Large intestine (tissue), 3 donors: ENCODE data around the gene PROSER2. TPM values are rescaled to one million over a fixed set of nuclear protein-coding genes. Genes with fewer than 3 reads are reported as not detected.

Source experiments
- DNase-seq, 2 donors: peaks; one replicate each; pipeline versions ENCODE4 v3.0.0 to v3.0.0-alpha.2; 2013
- H3K27ac ChIP-seq: one replicate; pipeline ENCODE4 v1.5.1; 2013; ENCODE audit warnings: low read length
- H3K27me3 ChIP-seq: 2 replicates; pipeline ENCODE4 v1.6.1; 2013; ENCODE audit warnings: low read length; ENCODE audit not compliant: control insufficient read depth, insufficient read depth
- H3K36me3 ChIP-seq: 2 replicates; pipeline ENCODE4 v1.6.1; 2013; ENCODE audit warnings: low read length; ENCODE audit not compliant: control insufficient read depth, insufficient read depth
- H3K4me1 ChIP-seq: one replicate; pipeline ENCODE4 v1.6.1; 2013; ENCODE audit warnings: low read length; ENCODE audit not compliant: control insufficient read depth, insufficient read depth
- H3K4me3 ChIP-seq: one replicate; pipeline ENCODE4 v1.5.1; 2013; ENCODE audit warnings: low read length
- H3K9me3 ChIP-seq: one replicate; pipeline ENCODE4 v1.6.1; 2013; ENCODE audit warnings: mild to moderate bottlenecking, low read depth, low read length, moderate library complexity; ENCODE audit not compliant: control insufficient read depth
- WGBS: methylation state at CpG from one replicate; pipeline ENCODE4 v1.1.5; 2013; ENCODE audit warnings: low lambda C conversion rate; ENCODE audit not compliant: insufficient coverage; 5-methylcytosine and 5-hydroxymethylcytosine counted together
- polyA plus RNA-seq: library from polyadenylated mRNA; unstranded; fragments of 120-200 nt; gene quantifications from one replicate; pipeline ENCODE4 v1.2.1, GENCODE V29; 2013

The PROSER2 gene
- polyA plus RNA-seq, 1 donor: 6.7 TPM

- DNase-seq: no peak
- Histone ChIP-seq H3K4me1 (no peaks in the 10 kb centered on the region), H3K36me3 (no peaks in the 10 kb centered on the region), H3K4me3 (no peak overlapping the region), H3K27ac (no peak overlapping the region), H3K9me3 (no peaks in the 10 kb centered on the region), H3K27me3 (peaks cover 5% of the 10 kb centered on the region)
- WGBS: no CpG with 5 or more reads among the region's 10 CpGs
Observed at GRCh38 chr10:11787846-11788245, 35.3 kb upstream of the PROSER2 start.

- Histone ChIP-seq H3K27me3 (peaks cover 5% of the 10 kb centered on the region), H3K4me1 (peaks cover 7% of the 10 kb centered on the region), H3K4me3 (no peak overlapping the region), H3K36me3 (no peaks in the 10 kb centered on the region), H3K27ac (no peak overlapping the region), H3K9me3 (no peaks in the 10 kb centered on the region)
- DNase-seq: no peak
- WGBS: 86% methylated on average over 1 of the region's 2 CpGs
Observed at GRCh38 chr10:11789306-11789705, 33.9 kb upstream of the PROSER2 start.

GRCh38 chr10:11789956-11790355 lies 33.2 kb upstream of the PROSER2 start:
- Histone ChIP-seq H3K9me3 (no peaks in the 10 kb centered on the region), H3K27ac (no peak overlapping the region), H3K4me1 (peaks cover 11% of the 10 kb centered on the region), H3K4me3 (no peak overlapping the region), H3K36me3 (no peaks in the 10 kb centered on the region), H3K27me3 (peaks cover 5% of the 10 kb centered on the region)
- no CpG with 5 or more reads among the region's 8 CpGs for WGBS
- no peak for DNase-seq

GRCh38 chr10:11793762-11794479 lies 29.2 kb upstream of the PROSER2 start:
- H3K27me3 ChIP-seq: no peaks in the 10 kb centered on the region
- DNase-seq: peak; percentile 68 to 71
- H3K36me3 ChIP-seq: no peaks in the 10 kb centered on the region
- H3K4me1 ChIP-seq: peaks cover 14% of the 10 kb centered on the region
- H3K9me3 ChIP-seq: no peaks in the 10 kb centered on the region
- no peak overlapping the region for H3K4me3 ChIP-seq
- no CpG with 5 or more reads among the region's 12 CpGs for WGBS
- H3K27ac ChIP-seq: peak overlapping the region; percentile 87

- WGBS: no CpG with 5 or more reads among the region's 5 CpGs
- Histone ChIP-seq H3K27me3 (no peaks in the 10 kb centered on the region), H3K4me3 (no peak overlapping the region), H3K27ac (peak overlapping the region; percentile 87), H3K9me3 (no peaks in the 10 kb centered on the region), H3K4me1 (peaks cover 14% of the 10 kb centered on the region), H3K36me3 (no peaks in the 10 kb centered on the region)
- DNase-seq: peak; percentile 39 to 52
Observed at GRCh38 chr10:11794566-11794965, 28.6 kb upstream of the PROSER2 start.

GRCh38 chr10:11795101-11795920 lies 27.8 kb upstream of the PROSER2 start:
- Histone ChIP-seq H3K36me3 (no peaks in the 10 kb centered on the region), H3K4me1 (peaks cover 14% of the 10 kb centered on the region), H3K4me3 (no peak overlapping the region), H3K27ac (peak overlapping the region; percentile 87), H3K27me3 (no peaks in the 10 kb centered on the region), H3K9me3 (no peaks in the 10 kb centered on the region)
- WGBS: 100% methylated on average over 2 of the region's 25 CpGs
- no peak for DNase-seq

- DNase-seq: no peak
- Histone ChIP-seq H3K36me3 (no peaks in the 10 kb centered on the region), H3K4me1 (peaks cover 14% of the 10 kb centered on the region), H3K9me3 (no peaks in the 10 kb centered on the region), H3K27ac (no peak overlapping the region), H3K27me3 (no peaks in the 10 kb centered on the region), H3K4me3 (no peak overlapping the region)
- no CpG with 5 or more reads among the region's 2 CpGs for WGBS
Observed at GRCh38 chr10:11796474-11796873, 26.7 kb upstream of the PROSER2 start.

- 100% methylated on average over 2 of the region's 10 CpGs for WGBS
- no peak for DNase-seq
- H3K4me1 ChIP-seq: peaks cover 14% of the 10 kb centered on the region
Observed at GRCh38 chr10:11797281-11797680, 25.9 kb upstream of the PROSER2 start.

GRCh38 chr10:11797847-11798633 lies 25.1 kb upstream of the PROSER2 start:
- Histone ChIP-seq H3K27ac (no peak overlapping the region), H3K4me1 (peaks cover 14% of the 10 kb centered on the region), H3K27me3 (no peaks in the 10 kb centered on the region), H3K36me3 (no peaks in the 10 kb centered on the region), H3K4me3 (no peak overlapping the region), H3K9me3 (no peaks in the 10 kb centered on the region)
- WGBS: 100% methylated on average over 1 of the region's 12 CpGs
- DNase-seq: no peak

More at GRCh38 chr10:11797281-11797680, 25.9 kb upstream of the PROSER2 start:
- H3K9me3 ChIP-seq: no peaks in the 10 kb centered on the region
- H3K27ac ChIP-seq: no peak overlapping the region
- H3K27me3 ChIP-seq: no peaks in the 10 kb centered on the region
- H3K4me3 ChIP-seq: no peak overlapping the region
- no peaks in the 10 kb centered on the region for H3K36me3 ChIP-seq
